ENCODE results near the gene PLEKHA6. TPM values are rescaled to one million over a fixed set of nuclear protein-coding genes. Genes with fewer than 3 reads are reported as not detected.

PLEKHA6 gene
- total RNA-seq, 1 experiment from 2014 or later: 2.1 TPM

DNA sequence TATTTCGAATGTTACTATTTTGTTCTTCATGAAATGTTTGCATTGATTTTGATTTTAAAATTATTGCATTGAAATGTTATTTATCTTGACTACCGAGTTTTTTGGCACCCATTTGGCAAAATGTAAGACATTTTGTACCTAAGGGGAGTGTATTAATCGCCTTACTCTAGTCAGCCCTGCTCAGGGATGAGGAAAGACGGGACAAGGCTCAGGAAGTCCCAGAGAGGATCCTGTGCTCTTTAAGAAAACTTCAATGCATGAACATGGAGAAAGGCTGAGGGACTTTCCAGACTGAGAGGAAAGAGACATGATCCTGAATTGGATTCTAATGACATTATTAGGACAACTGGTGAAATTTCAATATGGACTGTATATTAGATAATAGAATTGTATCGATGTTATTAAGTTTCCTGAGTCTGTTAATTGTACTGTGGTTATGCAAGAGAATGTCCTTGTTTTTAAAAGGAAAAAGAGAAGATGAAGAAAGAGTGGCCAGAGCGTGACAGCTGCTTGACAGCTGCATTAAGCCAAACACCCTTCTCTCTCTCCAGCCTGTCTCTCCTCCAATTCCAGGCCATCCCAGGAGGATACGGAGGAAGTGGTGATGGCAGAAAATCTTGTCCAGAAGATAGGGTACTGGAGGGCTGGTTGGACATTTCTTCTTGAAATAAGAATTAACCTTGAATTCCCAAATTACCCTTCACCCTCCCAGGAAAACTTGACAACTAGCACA is 66.0 kb downstream of the PLEKHA6 start:
- Histone ChIP-seq H2AK5ac (ENCODE audit: insufficient read length, low read length) (no peak overlapping the region), H2BK20ac (ENCODE audit: low read depth, low read length, poor library complexity, severe bottlenecking) (no peak overlapping the region), H4K5ac (ENCODE audit: insufficient read length, low read depth, low read length) (no peak overlapping the region), H4K8ac (replicated peaks; ENCODE audit: insufficient read length, low read depth, low read length) (no peak overlapping the region), H3T11ph (ENCODE audit: low read length) (no peak overlapping the region), H3K56ac (ENCODE audit: insufficient read length, low read depth, low read length) (no peak overlapping the region), H3K4me1 (ENCODE audit: insufficient read depth, low read length) (no peaks in the 10 kb centered on the region), H3K23me2 (ENCODE audit: insufficient read length, low read depth, low read length, poor library complexity, severe bottlenecking) (no peaks in the 10 kb centered on the region), H3K9ac (ENCODE audit: extremely low read depth, insufficient read length, low read length) (no peak overlapping the region), H4K20me1 (ENCODE audit: control insufficient read depth, insufficient read depth, insufficient read length) (no peaks in the 10 kb centered on the region), H3K23ac (ENCODE audit: insufficient read length, low read depth, low read length) (no peak overlapping the region), H2AFZ (ENCODE audit: low read length) (no peak overlapping the region), H3K14ac (ENCODE audit: insufficient read depth, low read length) (no peak overlapping the region), H3K4me2 (ENCODE audit: insufficient read depth, insufficient read length, low read length) (no peak overlapping the region), H2BK120ac (ENCODE audit: low read depth, low read length, poor library complexity, severe bottlenecking) (no peak overlapping the region), H2BK5ac (ENCODE audit: insufficient read length, low read length) (no peak overlapping the region), H3K9me3 (ENCODE audit: control insufficient read depth, low read depth, low read length) (no peaks in the 10 kb centered on the region), H3K79me2 (ENCODE audit: insufficient read depth, low read length) (no peaks in the 10 kb centered on the region), H2BK15ac (ENCODE audit: low read depth, low read length) (no peak overlapping the region), H3K79me1 (ENCODE audit: insufficient read depth, low read depth, low read length, poor library complexity, severe bottlenecking) (no peaks in the 10 kb centered on the region), H4K91ac (ENCODE audit: insufficient read length, low read depth, low read length) (no peak overlapping the region), H3K18ac (ENCODE audit: insufficient read length, low read depth, low read length) (no peak overlapping the region), H3K27ac (ENCODE audit: insufficient read length, low read depth, low read length) (no peak overlapping the region), H3K27me3 (ENCODE audit: insufficient read depth, low read length) (no peaks in the 10 kb centered on the region), H2BK12ac (ENCODE audit: insufficient read length, low read depth, low read length) (no peak overlapping the region), H3K4ac (ENCODE audit: low read depth, low read length) (no peak overlapping the region)
- TF ChIP-seq, protein P1, sequence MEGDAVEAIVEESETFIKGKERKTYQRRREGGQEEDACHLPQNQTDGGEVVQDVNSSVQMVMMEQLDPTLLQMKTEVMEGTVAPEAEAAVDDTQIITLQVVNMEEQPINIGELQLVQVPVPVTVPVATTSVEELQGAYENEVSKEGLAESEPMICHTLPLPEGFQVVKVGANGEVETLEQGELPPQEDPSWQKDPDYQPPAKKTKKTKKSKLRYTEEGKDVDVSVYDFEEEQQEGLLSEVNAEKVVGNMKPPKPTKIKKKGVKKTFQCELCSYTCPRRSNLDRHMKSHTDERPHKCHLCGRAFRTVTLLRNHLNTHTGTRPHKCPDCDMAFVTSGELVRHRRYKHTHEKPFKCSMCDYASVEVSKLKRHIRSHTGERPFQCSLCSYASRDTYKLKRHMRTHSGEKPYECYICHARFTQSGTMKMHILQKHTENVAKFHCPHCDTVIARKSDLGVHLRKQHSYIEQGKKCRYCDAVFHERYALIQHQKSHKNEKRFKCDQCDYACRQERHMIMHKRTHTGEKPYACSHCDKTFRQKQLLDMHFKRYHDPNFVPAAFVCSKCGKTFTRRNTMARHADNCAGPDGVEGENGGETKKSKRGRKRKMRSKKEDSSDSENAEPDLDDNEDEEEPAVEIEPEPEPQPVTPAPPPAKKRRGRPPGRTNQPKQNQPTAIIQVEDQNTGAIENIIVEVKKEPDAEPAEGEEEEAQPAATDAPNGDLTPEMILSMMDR (conservative IDR thresholded peaks at IDR 0.05): no peak
- DNase-seq: no peak
- no peaks in the 10 kb centered on the region for H3K9me3 Mint-ChIP-seq
- 100% methylated on average over 1 of the region's 7 CpGs for WGBS (ENCODE audit: extremely low coverage, insufficient read length, low lambda C conversion rate)
- H3K36me3 Mint-ChIP-seq (ENCODE audit: insufficient read depth in 1 of 3, low read depth in 3 of 3): peaks cover 0 to 3% (median 0%) of the 10 kb centered on the region in 3 experiments; a peak in 1 of 7 replicates
- H3K27ac Mint-ChIP-seq: peak overlapping the region in 1 of 3 experiments; percentile 57; a peak in 1 of 7 replicates
- no peaks in the 10 kb centered on the region; the same call in 1 of the 2 replicates for H3K27me3 Mint-ChIP-seq (ENCODE audit: low read depth)
- no peak overlapping the region for H3K4me3 Mint-ChIP-seq
- H3K4me1 Mint-ChIP-seq: peaks cover 26 to 29% of the 10 kb centered on the region in 2 experiments
